ENCODE results near the gene NDUFS7.

The NDUFS7 gene

GRCh38 chr19:1365319-1366269 lies 18.1 kb upstream of the NDUFS7 start:
- DNase-seq = no peak

DNA sequence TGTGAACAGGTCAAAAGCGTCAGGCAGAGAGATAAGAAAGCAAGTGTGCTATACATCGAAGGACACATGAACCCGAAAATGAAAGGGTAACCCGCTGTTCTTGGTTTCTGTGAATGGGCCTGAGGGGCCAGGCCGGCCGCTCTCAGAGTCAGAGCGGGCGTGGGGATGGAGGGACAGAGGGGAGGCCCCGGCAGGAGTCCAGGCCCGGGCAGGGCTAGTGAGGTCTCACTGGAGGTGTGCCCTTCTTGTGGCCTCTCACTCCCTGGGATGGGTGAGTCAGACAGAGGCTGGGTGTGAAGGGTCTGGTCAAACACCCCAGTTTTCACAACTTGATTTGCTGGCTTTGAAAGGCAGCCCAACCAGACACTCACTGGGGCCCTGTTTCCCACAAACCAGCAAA lies 17.4 kb upstream of the NDUFS7 start:
- no peak for DNase-seq

GRCh38 chr19:1366899-1367870 lies 16.5 kb upstream of the NDUFS7 start:
- no peak for DNase-seq

- DNase-seq = no peak
Measured at GRCh38 chr19:1369214-1369805, 14.4 kb upstream of the NDUFS7 start.

DNA sequence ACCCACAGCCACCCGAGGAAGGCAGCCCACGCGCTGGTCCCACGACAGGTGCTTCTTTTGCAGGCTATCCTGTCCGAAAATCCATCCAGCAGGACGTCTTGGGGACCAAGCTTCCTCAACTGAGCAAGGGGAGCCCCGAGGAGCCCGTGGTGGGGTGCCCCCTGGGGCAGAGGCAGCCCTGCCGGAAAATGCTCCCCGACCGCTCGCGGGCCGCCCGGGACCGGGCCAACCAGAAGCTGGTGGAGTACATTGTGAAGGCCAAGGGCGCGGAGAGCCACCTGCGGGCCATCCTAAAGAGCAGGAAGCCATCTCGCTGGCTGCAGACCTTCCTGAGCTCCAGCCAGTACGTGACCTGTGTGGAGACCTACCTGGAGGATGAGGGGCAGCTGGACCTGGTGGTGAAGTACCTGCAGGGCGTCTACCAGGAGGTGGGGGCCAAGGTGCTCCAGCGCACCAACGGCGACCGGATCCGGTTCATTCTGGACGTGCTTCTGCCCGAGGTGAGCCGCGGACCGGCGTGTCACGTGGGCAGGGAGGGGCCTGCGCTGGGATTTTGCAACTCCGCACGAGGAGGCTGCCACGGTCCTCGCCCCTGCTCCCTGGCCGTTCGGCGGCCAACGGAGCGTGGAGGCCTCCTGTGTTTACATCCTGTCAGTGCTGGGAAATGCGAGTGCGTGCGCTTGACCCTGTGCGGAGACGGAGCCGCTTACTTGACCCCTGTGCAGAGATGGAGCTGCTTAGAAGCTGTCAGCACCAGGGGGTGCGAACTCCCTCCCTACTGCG lies 12.9 kb upstream of the NDUFS7 start:
- DNase-seq = no peak

- DNase-seq = no peak
Measured at GRCh38 chr19:1373042-1373533, 10.6 kb upstream of the NDUFS7 start.

DNA sequence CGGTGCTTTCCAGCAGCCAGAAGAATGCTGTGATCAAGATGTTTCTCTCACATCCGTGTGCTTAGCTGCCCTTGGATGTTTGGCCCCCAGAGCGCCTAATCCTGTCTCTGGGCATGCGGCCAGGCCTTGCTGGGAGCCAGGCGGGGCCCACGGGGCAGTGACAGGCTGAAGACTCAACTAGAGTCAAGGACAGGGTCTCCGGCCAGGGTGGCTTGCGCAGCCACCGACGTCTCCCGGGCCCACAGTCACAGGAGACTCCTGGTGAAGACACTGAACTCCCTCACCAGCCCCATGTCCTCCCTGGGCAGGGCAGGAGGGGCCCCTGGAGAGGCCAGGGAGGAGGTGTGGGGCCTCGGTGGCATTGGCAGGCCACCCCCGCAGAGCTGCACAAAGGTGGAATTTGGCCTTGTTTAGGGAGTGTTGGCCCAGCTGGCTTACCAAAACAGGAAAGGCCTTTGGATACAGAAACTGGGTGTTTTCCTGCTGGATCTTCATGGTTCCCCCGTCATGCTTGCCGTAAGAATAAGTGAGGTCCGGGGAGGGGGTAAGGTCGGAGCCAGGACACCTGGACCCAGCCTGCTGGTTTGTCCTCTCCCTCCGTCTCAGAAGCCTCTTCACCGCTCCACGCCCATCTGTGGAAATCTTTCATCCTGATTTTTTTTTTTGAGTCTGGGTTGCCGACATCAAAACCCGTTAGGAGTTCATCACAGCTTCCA lies 10.0 kb upstream of the NDUFS7 start:
- DNase-seq = no peak

DNA sequence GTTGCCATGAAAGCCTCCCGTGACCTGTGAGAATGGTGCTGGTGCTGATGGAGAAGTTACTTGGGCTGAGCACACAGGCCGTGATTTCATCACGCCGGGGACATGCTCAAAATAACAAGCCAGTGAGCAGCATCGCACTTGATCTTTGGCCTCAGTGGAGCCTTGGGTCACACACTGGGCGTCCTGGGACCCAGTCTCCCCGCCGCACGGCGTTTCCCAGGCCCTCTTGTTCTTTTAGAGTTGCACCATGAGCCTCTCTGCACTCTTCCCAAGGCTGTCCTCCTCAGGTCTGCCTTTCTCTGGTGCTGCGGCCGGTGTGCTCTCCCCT lies 9.5 kb upstream of the NDUFS7 start:
- DNase-seq = no peak

- no peak for DNase-seq
Measured at GRCh38 chr19:1376415-1376805, 7.3 kb upstream of the NDUFS7 start.

GRCh38 chr19:1377176-1377964 lies 6.3 kb upstream of the NDUFS7 start:
- no peak for DNase-seq

DNA sequence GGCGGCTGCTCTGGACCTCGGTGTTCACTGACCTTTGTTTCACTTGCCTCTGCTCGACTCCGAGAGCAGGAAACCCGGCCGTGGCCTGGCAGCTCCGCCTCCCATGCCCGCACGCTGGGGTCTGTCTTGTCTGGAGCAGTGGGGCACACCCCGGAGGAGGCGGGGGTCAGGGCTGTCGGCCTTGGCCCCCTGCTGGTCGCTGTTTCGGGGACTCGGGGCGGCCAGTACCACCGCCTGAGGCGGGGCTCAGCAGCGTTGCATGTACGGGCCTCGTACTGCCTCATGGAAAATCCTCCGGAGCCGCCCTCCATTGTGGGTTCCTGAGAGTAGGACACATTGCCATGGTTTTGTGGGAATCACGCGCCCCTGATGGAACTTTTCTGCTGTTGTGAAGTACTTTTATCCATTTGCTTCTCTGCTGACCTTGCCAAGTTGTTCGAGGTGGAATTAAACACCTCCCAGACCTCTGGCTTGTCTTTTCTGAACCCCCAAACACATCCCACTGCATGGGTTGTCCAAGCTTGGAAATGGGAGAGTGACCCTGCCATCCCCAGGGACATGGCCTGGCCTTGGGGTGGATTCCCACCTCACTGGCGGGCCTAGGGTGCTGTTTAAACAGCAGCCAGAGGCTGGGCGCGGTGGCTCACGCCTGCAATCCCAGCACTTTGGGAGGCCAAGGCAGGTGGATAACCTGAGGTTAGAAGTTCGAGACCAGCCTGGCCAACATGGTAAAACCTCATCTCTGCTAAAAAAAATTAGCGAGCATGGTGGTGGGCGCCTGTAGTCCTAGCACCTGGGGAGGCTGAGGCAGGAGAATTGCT lies 5.5 kb upstream of the NDUFS7 start:
- DNase-seq = no peak

GRCh38 chr19:1379126-1379905 lies 4.4 kb upstream of the NDUFS7 start:
- DNase-seq = no peak

DNA sequence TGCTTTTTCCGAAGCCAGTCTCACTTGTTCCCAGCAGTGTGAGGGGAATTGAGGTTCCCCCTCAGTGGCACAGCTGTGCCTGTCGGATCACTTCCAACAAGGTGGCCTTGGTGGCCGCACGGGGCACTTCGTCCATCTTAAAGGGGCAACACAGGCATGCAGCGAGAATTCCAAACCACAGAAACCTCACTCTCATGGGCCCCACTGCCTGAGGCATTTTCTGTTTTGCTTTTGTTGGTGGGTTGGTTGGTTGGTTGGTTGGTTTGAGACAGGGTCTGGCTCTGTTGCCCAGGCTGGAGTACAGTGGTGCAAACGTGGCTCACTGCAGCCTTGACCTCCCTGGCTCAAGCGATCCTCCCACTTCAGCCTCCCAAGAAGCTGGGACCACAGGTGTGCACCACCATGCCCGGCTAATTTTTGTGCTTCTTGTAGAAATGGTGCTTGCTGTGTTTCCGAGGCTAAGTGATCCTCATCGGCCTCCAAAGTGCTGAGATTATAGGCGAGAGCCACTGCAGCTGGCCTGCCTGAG lies 3.7 kb upstream of the NDUFS7 start:
- no peak for DNase-seq

GRCh38 chr19:1382250-1382649 lies 1.5 kb upstream of the NDUFS7 start:
- no peak for DNase-seq

DNA sequence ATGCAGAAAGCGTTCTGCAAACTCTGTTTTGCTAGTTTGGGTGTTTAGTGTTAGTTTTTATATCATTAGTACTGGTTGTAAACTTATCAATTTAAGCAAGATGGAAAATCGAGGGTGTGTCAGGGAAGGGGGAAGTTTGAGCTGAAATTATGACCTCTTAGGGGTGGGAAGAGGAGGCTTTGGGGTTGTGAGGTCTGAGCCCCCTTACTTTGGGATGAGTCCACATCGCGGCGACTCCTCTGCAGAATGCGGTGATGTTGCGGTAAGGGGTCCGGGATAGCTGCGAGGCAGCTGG lies 743 bp upstream of the NDUFS7 start:
- no peak for DNase-seq

DNA sequence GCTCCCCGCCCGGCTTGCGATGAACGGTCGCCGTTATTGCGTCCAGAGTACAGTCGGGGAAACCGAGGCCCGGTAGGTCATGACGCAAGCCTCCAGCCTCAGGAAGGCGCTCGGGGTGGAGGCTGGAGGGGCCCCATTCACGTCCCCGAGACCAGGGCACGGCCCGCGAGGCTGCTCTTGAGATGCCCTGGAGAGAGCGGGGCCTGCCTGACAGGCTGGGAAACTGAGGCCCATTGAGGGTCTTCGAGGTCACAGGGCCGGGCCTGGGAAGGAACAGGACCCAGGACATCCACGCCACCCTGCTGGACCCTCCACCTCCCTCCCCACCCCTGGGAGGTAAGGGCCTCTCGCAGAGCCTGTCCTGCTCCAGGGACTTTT lies 367 bp downstream of the NDUFS7 start:
- DNase-seq = no peak

- no peak for DNase-seq
Measured at GRCh38 chr19:1384478-1385110, 887 bp downstream of the NDUFS7 start.

DNA sequence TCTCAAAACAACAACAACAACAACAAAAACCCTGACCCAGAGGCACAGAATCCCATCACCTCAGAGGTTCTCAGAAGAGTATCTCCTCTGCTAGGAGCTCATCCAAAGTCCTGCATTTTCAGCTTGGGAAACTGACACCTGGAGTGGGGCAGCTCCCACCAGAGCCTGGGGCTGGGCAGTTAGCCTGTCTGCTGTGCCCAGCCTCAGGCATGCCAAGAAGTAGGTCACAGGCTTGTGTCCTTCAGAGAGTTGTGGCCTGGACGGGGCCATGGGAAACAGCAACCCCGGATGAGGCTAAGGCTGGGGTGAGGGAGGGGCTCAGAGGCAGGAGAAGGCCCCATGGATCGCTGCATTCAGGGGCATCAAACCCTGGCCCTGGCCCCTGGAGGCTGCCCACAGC lies 2.1 kb downstream of the NDUFS7 start:
- no peak for DNase-seq
